ENCODE measurements around the gene FOXF1. TPM values are rescaled to one million over a fixed set of nuclear protein-coding genes. Genes with fewer than 3 reads are reported as not detected.

FOXF1 gene
- total and polyA plus RNA-seq, 2 of the 13 experiments (the other 11 are each of a cell fraction or from before 2014, with no cell fraction given), result not detected

- no peaks in the 10 kb centered on the region for H3K36me3 ChIP-seq (replicated peaks in 1 of 2; ENCODE audit: control insufficient read depth in 1 of 2, insufficient read depth in 2 of 2, low read length in 2 of 2)
- no peak overlapping the region for H3K4me3 ChIP-seq (replicated peaks in 1 of 3; ENCODE audit: insufficient read depth in 1 of 3, low read depth in 2 of 3, low read length in 3 of 3)
- no peaks in the 10 kb centered on the region for H3K79me2 ChIP-seq (ENCODE audit: insufficient read depth, low read length)
- FAIRE-seq (no peak), DNase-seq (ENCODE audit: low spot score) (no peak), ATAC-seq (no peak)
- H3K4me2 ChIP-seq (ENCODE audit: low read depth, low read length), result no peak overlapping the region
- TF ChIP-seq RAD51 (IDR thresholded peaks at IDR 0.05; ENCODE audit: borderline replicate concordance), result no peak
- peak; percentile 99 for TF ChIP-seq ZNF331 (CRISPR knock-in tag; IDR thresholded peaks at IDR 0.05)
- ChIA-PET POLR2A (no interaction called here), CTCF (ENCODE audit: low intra/inter-chr PET ratio, low total read pairs) (no interaction called here)
- no peak overlapping the region for H2AFZ ChIP-seq (ENCODE audit: low read length)
- H4K20me1 ChIP-seq (ENCODE audit: insufficient read depth, low read length), result no peaks in the 10 kb centered on the region
- no TSS peak for BruUV-seq (replicated peaks)
- no peak overlapping the region for H3K27ac ChIP-seq (ENCODE audit: extremely low read length, insufficient read depth, low read length)
- H3K4me1 ChIP-seq (ENCODE audit: insufficient read depth, low read length), result no peaks in the 10 kb centered on the region; the same call in 1 of the 2 replicates
- in situ Hi-C loops (cut with HindIII; ENCODE audit: extremely low pct_ligation_motif_present, low pct_unique_long_range_greater_than_20kb), result no loop called here
- peaks cover 24% of the 10 kb centered on the region for H3K9me3 ChIP-seq (ENCODE audit: low read length)
- intact Hi-C loops (cut with micrococcal nuclease; ENCODE audit: unreplicated experiment), result no loop called here
- H3K27me3 ChIP-seq (ENCODE audit: control insufficient read depth in 1 of 2, insufficient read depth in 2 of 2, low read length in 2 of 2), result peaks cover 4 to 28% of the 10 kb centered on the region in 2 experiments; a peak in 4 of 5 replicates
- H3K9ac ChIP-seq (ENCODE audit: insufficient read depth, low read depth, low read length), result no peak overlapping the region
Measured at GRCh38 chr16:86461037-86461436, 49.3 kb upstream of the FOXF1 start.

GRCh38 chr16:86462334-86463084 is 47.8 kb upstream of the FOXF1 start:
- BruUV-seq (replicated peaks), result no TSS peak
- in situ Hi-C loops (cut with HindIII; ENCODE audit: extremely low pct_ligation_motif_present, low pct_unique_long_range_greater_than_20kb), result no loop called here
- DNase-seq (ENCODE audit: low spot score) (no peak), ATAC-seq (no peak), FAIRE-seq (no peak)
- no peaks in the 10 kb centered on the region for H3K79me2 ChIP-seq (ENCODE audit: insufficient read depth, low read length)
- H4K20me1 ChIP-seq (ENCODE audit: insufficient read depth, low read length), result no peaks in the 10 kb centered on the region
- H3K27me3 ChIP-seq (ENCODE audit: control insufficient read depth in 1 of 2, insufficient read depth in 2 of 2, low read length in 2 of 2), result peaks cover 2 to 22% of the 10 kb centered on the region in 2 experiments; a peak in 3 of 5 replicates
- peaks cover 24% of the 10 kb centered on the region for H3K9me3 ChIP-seq (ENCODE audit: low read length)
- no peak overlapping the region for H3K4me2 ChIP-seq (ENCODE audit: low read depth, low read length)
- ChIA-PET POLR2A (no interaction called here), CTCF (ENCODE audit: low intra/inter-chr PET ratio, low total read pairs) (no interaction called here)
- H3K36me3 ChIP-seq (replicated peaks in 1 of 2; ENCODE audit: control insufficient read depth in 1 of 2, insufficient read depth in 2 of 2, low read length in 2 of 2), result no peaks in the 10 kb centered on the region
- TF ChIP-seq SMYD3 (CRISPR knock-in tag; IDR thresholded peaks at IDR 0.05), result no peak
- TF ChIP-seq ZNF629 (CRISPR knock-in tag; conservative IDR thresholded peaks at IDR 0.05), result peak; percentile 62
- WGBS (ENCODE audit: low lambda C conversion rate), result 27% methylated on average over 17 of the region's 17 CpGs
- no peak overlapping the region for H3K27ac ChIP-seq (ENCODE audit: extremely low read length, insufficient read depth, low read length)
- H3K9ac ChIP-seq (ENCODE audit: insufficient read depth, low read depth, low read length), result no peak overlapping the region
- intact Hi-C loops (cut with micrococcal nuclease; ENCODE audit: unreplicated experiment), result no loop called here
- no peaks in the 10 kb centered on the region; the same call in 1 of the 2 replicates for H3K4me1 ChIP-seq (ENCODE audit: insufficient read depth, low read length)
- H3K4me3 ChIP-seq (replicated peaks in 1 of 3; ENCODE audit: insufficient read depth in 1 of 3, low read depth in 2 of 3, low read length in 3 of 3), result no peak overlapping the region
- H2AFZ ChIP-seq (ENCODE audit: low read length), result no peak overlapping the region

Measured in HepG2 (cell line).